ENCODE data around the gene ZNF827. TPM values are rescaled to one million over a fixed set of nuclear protein-coding genes. Genes with fewer than 3 reads are reported as not detected.

Gene ZNF827
- polyA plus RNA-seq, 1 donor (not counting 4 experiments of a cell fraction or from before 2014, with no cell fraction given), result 4.7 TPM

DNA sequence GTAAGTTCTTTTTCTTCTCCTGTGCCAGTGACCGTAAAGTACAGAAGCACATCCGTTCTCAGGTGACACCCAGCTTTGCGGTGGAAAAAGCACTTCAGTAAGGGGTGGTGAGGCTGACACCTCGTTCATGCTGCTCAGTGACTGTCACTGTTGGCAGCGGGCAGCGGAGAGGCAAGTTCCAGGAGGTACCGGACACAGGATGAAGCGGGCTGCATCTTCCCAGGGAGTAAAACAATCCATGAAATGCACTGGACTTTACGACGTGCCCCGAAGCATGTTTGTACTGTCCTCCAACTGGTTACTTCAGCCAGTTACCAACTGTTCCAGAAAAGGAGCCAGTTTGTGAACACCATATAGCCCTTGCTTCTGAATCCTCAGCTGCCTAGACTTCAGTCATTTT, 110.7 kb downstream of the ZNF827 start:
- H4K20me1 ChIP-seq (ENCODE audit: control insufficient read depth, extremely low read depth, insufficient read depth, low read length), result no peaks in the 10 kb centered on the region
- TF ChIP-seq, protein P1, sequence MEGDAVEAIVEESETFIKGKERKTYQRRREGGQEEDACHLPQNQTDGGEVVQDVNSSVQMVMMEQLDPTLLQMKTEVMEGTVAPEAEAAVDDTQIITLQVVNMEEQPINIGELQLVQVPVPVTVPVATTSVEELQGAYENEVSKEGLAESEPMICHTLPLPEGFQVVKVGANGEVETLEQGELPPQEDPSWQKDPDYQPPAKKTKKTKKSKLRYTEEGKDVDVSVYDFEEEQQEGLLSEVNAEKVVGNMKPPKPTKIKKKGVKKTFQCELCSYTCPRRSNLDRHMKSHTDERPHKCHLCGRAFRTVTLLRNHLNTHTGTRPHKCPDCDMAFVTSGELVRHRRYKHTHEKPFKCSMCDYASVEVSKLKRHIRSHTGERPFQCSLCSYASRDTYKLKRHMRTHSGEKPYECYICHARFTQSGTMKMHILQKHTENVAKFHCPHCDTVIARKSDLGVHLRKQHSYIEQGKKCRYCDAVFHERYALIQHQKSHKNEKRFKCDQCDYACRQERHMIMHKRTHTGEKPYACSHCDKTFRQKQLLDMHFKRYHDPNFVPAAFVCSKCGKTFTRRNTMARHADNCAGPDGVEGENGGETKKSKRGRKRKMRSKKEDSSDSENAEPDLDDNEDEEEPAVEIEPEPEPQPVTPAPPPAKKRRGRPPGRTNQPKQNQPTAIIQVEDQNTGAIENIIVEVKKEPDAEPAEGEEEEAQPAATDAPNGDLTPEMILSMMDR (optimal IDR thresholded peaks at IDR 0.05 in 1 of 3, IDR thresholded peaks at IDR 0.05 in 1 of 3, conservative IDR thresholded peaks at IDR 0.05 in 1 of 3; ENCODE audit: extremely low read depth in 1 of 3, insufficient read depth in 2 of 3, low read length in 3 of 3), result no peak
- no peak for TF ChIP-seq EZH2 (IDR thresholded peaks at IDR 0.05; ENCODE audit: low read length)
- dilution Hi-C loops (cut with MboI; ENCODE audit: extremely low pct_ligation_motif_present, low sequenced_read_pairs), result no loop called here

DNA sequence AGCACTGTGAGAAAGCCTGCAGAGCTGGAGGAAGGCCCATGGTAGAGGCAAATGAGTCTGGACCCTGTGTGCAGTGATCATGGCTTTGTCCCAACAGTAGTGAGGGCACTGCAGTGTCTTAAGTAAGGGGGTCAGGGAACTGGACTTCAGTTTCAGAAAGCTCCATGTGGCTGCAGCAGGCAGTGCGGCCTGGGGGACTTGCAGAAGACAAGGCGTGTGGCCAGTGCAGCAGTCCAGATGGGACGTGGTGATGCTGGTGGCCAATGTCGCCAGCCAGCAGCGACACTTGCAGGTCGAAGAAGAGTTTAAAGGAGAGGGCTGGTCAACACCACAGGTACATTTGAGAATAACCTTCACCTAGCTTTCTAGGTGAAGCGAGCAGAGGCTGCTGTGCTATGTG, 113.4 kb downstream of the ZNF827 start:
- no peaks in the 10 kb centered on the region for H3K36me3 ChIP-seq (ENCODE audit: control insufficient read depth in 2 of 2, extremely low read depth in 1 of 2, insufficient read depth in 2 of 2, low read length in 2 of 2)
- no peaks in the 10 kb centered on the region for H3K9me1 ChIP-seq (ENCODE audit: control insufficient read depth, extremely low read depth, insufficient read depth, low read length)
- FAIRE-seq, result no peak
- no peaks in the 10 kb centered on the region for H3K4me1 ChIP-seq (ENCODE audit: control insufficient read depth, extremely low read depth, insufficient read depth, low read length)
- no peak overlapping the region for H3K4me2 ChIP-seq (ENCODE audit: control insufficient read depth, extremely low read depth, insufficient read depth, low read depth, low read length)
- TF ChIP-seq, protein P1 (optimal IDR thresholded peaks at IDR 0.05 in 1 of 3, IDR thresholded peaks at IDR 0.05 in 1 of 3, conservative IDR thresholded peaks at IDR 0.05 in 1 of 3; ENCODE audit: extremely low read depth in 1 of 3, insufficient read depth in 2 of 3, low read length in 3 of 3), result no peak
- no peak for TF ChIP-seq EZH2 (IDR thresholded peaks at IDR 0.05; ENCODE audit: low read length)
- dilution Hi-C loops (cut with MboI; ENCODE audit: extremely low pct_ligation_motif_present, low sequenced_read_pairs), result no loop called here
- no peaks in the 10 kb centered on the region for H3K27me3 ChIP-seq (ENCODE audit: control insufficient read depth, extremely low read depth, insufficient read depth, low read length)
- no peaks in the 10 kb centered on the region for H4K20me1 ChIP-seq (ENCODE audit: control insufficient read depth, extremely low read depth, insufficient read depth, low read length)
- no peak overlapping the region for H3K4me3 ChIP-seq (ENCODE audit: control insufficient read depth in 2 of 3, extremely low read depth in 1 of 3, insufficient read depth in 2 of 3, low read depth in 1 of 3, low read length in 3 of 3)
- no peaks in the 10 kb centered on the region for H3K9me3 ChIP-seq (ENCODE audit: control insufficient read depth, low read depth, low read length)
- DNase-seq (ENCODE audit: low read depth, low spot score), result no peak
- H3K79me2 ChIP-seq (ENCODE audit: control insufficient read depth, insufficient read depth, low read length), result no peaks in the 10 kb centered on the region
- no peak overlapping the region for H2AFZ ChIP-seq (ENCODE audit: control insufficient read depth, low read length)
- H3K9ac ChIP-seq (ENCODE audit: control insufficient read depth, extremely low read depth, insufficient read depth, low read length), result no peak overlapping the region
- no peak overlapping the region for H3K27ac ChIP-seq (ENCODE audit: control insufficient read depth, insufficient read depth, low read length)

More for the DNA sequence above, 110.7 kb downstream of the ZNF827 start:
- FAIRE-seq, result no peak
- Histone ChIP-seq H3K4me1 (ENCODE audit: control insufficient read depth, extremely low read depth, insufficient read depth, low read length) (no peaks in the 10 kb centered on the region), H3K27me3 (ENCODE audit: control insufficient read depth, extremely low read depth, insufficient read depth, low read length) (no peaks in the 10 kb centered on the region), H3K9me3 (ENCODE audit: control insufficient read depth, low read depth, low read length) (no peaks in the 10 kb centered on the region), H2AFZ (ENCODE audit: control insufficient read depth, low read length) (no peak overlapping the region), H3K79me2 (ENCODE audit: control insufficient read depth, insufficient read depth, low read length) (no peaks in the 10 kb centered on the region), H3K36me3 (ENCODE audit: control insufficient read depth in 2 of 2, extremely low read depth in 1 of 2, insufficient read depth in 2 of 2, low read length in 2 of 2) (no peaks in the 10 kb centered on the region), H3K9me1 (ENCODE audit: control insufficient read depth, extremely low read depth, insufficient read depth, low read length) (no peaks in the 10 kb centered on the region), H3K4me3 (ENCODE audit: control insufficient read depth in 2 of 3, extremely low read depth in 1 of 3, insufficient read depth in 2 of 3, low read depth in 1 of 3, low read length in 3 of 3) (no peak overlapping the region), H3K27ac (ENCODE audit: control insufficient read depth, insufficient read depth, low read length) (no peak overlapping the region), H3K4me2 (ENCODE audit: control insufficient read depth, extremely low read depth, insufficient read depth, low read depth, low read length) (no peak overlapping the region), H3K9ac (ENCODE audit: control insufficient read depth, extremely low read depth, insufficient read depth, low read length) (no peak overlapping the region)
- no peak for DNase-seq (ENCODE audit: low read depth, low spot score)
